ENCODE results near the gene DTX2.
"Not testable (repeated sequence)": the region's sequence is repeated elsewhere in the genome, so short reads cannot be mapped to it uniquely, and the experiment has no call there.

The DTX2 gene

GRCh38 chr7:76549025-76549854 lies 87.7 kb downstream of the DTX2 start:
- peak overlapping the region; percentile 55 for H3K4me2 ChIP-seq
- not testable (repeated sequence) for H3K4me3 ChIP-seq (IDR thresholded peaks at IDR 0.05; ENCODE audit: insufficient read depth, low read depth, low read length); H3K4me1 ChIP-seq (ENCODE audit: low read depth, poor library complexity, severe bottlenecking); H3K27me3 ChIP-seq (ENCODE audit: insufficient read depth, low read depth); H4K20me1 ChIP-seq (ENCODE audit: insufficient read depth); H3K36me3 ChIP-seq (ENCODE audit: insufficient read depth)
- H2AFZ ChIP-seq (ENCODE audit: low read depth): peak overlapping the region; percentile 60
- peak overlapping the region; percentile 76 for H3K27ac ChIP-seq
- peak overlapping the region; percentile 97 for H3K9ac ChIP-seq
- H3K79me2 ChIP-seq (ENCODE audit: insufficient read depth, low read depth): peaks cover 31% of the 10 kb centered on the region; the same call in 1 of the 2 replicates

- not testable (repeated sequence) for H3K4me1 ChIP-seq (ENCODE audit: low read depth, poor library complexity, severe bottlenecking); H3K27me3 ChIP-seq (ENCODE audit: insufficient read depth, low read depth); H3K36me3 ChIP-seq (ENCODE audit: insufficient read depth); H4K20me1 ChIP-seq (ENCODE audit: insufficient read depth); H3K4me3 ChIP-seq (IDR thresholded peaks at IDR 0.05; ENCODE audit: insufficient read depth, low read depth, low read length)
- Histone ChIP-seq H3K4me2 (peak overlapping the region; percentile 55), H3K79me2 (ENCODE audit: insufficient read depth, low read depth) (peaks cover 35% of the 10 kb centered on the region; the same call in 1 of the 2 replicates), H2AFZ (ENCODE audit: low read depth) (peak overlapping the region; percentile 60; the same call in 1 of the 2 replicates), H3K9ac (peak overlapping the region; percentile 97), H3K27ac (peak overlapping the region; percentile 76)
Observed at GRCh38 chr7:76549855-76550248, 88.3 kb downstream of the DTX2 start.

DNA sequence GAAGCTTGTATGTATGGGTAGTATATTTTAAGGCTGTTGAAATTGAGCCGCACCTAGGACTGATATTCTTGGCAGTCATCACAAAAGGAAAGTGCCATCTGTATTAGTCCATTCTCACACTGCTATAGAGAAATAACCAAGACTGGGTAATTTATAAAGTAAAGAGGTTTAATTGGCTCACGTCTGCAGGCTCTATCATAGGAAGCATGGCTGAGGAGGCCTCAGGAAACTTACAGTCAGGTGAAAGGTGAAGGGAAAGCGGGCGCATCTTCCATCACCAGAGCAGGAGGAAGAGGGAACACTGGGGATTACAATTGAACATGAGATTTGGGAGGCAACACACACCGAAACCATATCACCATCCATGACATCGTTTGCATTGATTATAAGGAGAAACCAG lies 90.5 kb downstream of the DTX2 start:
- not testable (repeated sequence) for H3K27ac ChIP-seq; H3K4me1 ChIP-seq (ENCODE audit: low read depth, poor library complexity, severe bottlenecking); H2AFZ ChIP-seq (ENCODE audit: low read depth); H3K4me2 ChIP-seq; H3K36me3 ChIP-seq (ENCODE audit: insufficient read depth); H4K20me1 ChIP-seq (ENCODE audit: insufficient read depth); H3K27me3 ChIP-seq (ENCODE audit: insufficient read depth, low read depth); H3K9ac ChIP-seq; H3K4me3 ChIP-seq (IDR thresholded peaks at IDR 0.05; ENCODE audit: insufficient read depth, low read depth, low read length)
- H3K79me2 ChIP-seq (ENCODE audit: insufficient read depth, low read depth): peaks cover 50% of the 10 kb centered on the region; the same call in 1 of the 2 replicates

Measured in KMS-11 (cell line).